H1 (cell line): Measurements from ENCODE around the gene PPP1R14B. TPM values are rescaled to one million over a fixed set of nuclear protein-coding genes. Genes with fewer than 3 reads are reported as not detected.

ENCODE experiments used
- CTBP2 ChIP-seq: IDR thresholded peaks from 2 replicates; pipeline ENCODE4 v1.7.0; 2011; ENCODE audit warnings: borderline replicate concordance, mild to moderate bottlenecking, moderate library complexity, mixed read lengths, low read length; ENCODE audit not compliant: insufficient read depth, insufficient read length
- FOSL1 ChIP-seq: IDR thresholded peaks from 2 replicates; pipeline ENCODE4 v1.6.1; 2011; ENCODE audit warnings: mild to moderate bottlenecking, low read depth, low read length, moderate library complexity; ENCODE audit not compliant: insufficient read depth
- KDM4A ChIP-seq: IDR thresholded peaks from one replicate; pipeline ENCODE4 v1.7.1; 2012; ENCODE audit warnings: low read depth, mild to moderate bottlenecking, moderate library complexity, low read length, inconsistent platforms; ENCODE audit not compliant: severe bottlenecking
- RNF2 ChIP-seq: fragments of 200-900, 300-1000 bp; sonication (generic); IDR thresholded peaks from 2 replicates; pipeline ENCODE4 v1.7.1; 2016; ENCODE audit warnings: borderline replicate concordance, low read depth, mild to moderate bottlenecking, antibody characterized with exemption, low read length; ENCODE audit not compliant: poor library complexity, severe bottlenecking; ENCODE audit errors: missing control alignments
- SAP30 ChIP-seq: fragments of 300-600 bp; sonication (generic); IDR thresholded peaks from 2 replicates; pipeline ENCODE4 v1.7.1; 2012; ENCODE audit warnings: low read length, moderate library complexity, mild to moderate bottlenecking, inconsistent platforms; ENCODE audit not compliant: insufficient read depth, insufficient replicate concordance
- SP2 ChIP-seq: IDR thresholded peaks from 2 replicates; pipeline ENCODE4 v1.6.1; 2012; ENCODE audit warnings: mild to moderate bottlenecking, low read length, inconsistent platforms
- SP4 ChIP-seq: IDR thresholded peaks from 2 replicates; pipeline ENCODE4 v1.6.1; 2012; ENCODE audit warnings: low read length, inconsistent platforms
- polyA plus RNA-seq, 7 experiments: library from polyadenylated mRNA; depleted of rRNA in 3 of 7; stranded (reverse) in 5 of 7; unstranded in 2 of 7; fragments of >200 nt in 5 of 7; fragments of 200-250 nt in 2 of 7; gene quantifications; 1 replicate in 5 of 7; 2 replicates in 1 of 7; 4 replicates in 1 of 7; pipeline versions ENCODE4 v1.2.1 to v1.2.3, GENCODE V29; 2011 to 2013; ENCODE audit warnings: missing spikeins in 2 of 7, mixed read lengths in 2 of 7
- total RNA-seq: library from RNA; stranded (reverse); fragmentation: NEBNext Ultra II Directional; extraction: Animal tissue kit (Norgen Biotek cat#: 25700); gene quantifications from 2 replicates; pipeline ENCODE4 v1.2.1, GENCODE V29; 2021
- TF ChIP-seq, protein P1 (sequence below): fragments of 300-600 bp; sonication (generic); IDR thresholded peaks from 2 replicates; pipeline ENCODE4 v1.7.1; 2012; ENCODE audit warnings: low read length, moderate library complexity, mild to moderate bottlenecking, inconsistent platforms; ENCODE audit not compliant: insufficient replicate concordance

Gene PPP1R14B
- total and polyA plus RNA-seq, 2 of the 8 experiments (the other 6 are each of a cell fraction or from before 2014, with no cell fraction given) = 265 to 419 TPM

DNA sequence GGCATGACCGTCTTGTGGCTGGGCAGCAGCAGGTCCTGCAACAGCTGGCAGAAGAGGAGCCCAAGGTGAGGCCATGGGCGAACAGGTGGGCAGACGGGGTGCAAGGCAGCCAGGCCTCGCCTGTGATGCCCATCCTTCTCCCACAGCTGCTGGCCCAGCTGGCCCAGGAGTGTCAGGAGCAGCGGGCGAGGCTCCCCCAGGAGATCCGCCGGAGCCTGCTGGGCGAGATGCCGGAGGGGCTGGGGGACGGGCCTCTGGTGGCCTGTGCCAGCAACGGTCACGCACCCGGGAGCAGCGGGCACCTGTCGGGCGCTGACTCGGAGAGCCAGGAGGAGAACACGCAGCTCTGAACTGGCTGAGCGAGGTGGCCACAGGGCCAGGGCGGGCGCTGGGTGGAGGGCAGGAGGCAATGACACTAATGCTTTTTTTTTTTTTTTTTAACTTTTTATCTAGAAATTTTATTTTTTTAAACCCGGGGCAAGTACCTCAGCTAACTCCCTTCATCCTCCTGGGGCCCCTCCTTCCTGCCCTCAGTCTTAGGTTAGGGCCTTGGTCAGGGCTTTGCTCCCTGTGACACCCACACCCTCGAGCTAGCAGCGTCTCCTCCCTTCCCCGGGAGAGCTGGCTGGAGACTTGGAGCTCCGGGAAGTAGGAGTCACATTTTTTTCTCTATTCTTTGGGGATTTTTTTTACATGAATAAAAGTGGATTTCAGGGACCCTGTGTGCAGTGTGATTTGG lies 20.6 kb upstream of the PPP1R14B start (continued):
- TF ChIP-seq, protein P1, sequence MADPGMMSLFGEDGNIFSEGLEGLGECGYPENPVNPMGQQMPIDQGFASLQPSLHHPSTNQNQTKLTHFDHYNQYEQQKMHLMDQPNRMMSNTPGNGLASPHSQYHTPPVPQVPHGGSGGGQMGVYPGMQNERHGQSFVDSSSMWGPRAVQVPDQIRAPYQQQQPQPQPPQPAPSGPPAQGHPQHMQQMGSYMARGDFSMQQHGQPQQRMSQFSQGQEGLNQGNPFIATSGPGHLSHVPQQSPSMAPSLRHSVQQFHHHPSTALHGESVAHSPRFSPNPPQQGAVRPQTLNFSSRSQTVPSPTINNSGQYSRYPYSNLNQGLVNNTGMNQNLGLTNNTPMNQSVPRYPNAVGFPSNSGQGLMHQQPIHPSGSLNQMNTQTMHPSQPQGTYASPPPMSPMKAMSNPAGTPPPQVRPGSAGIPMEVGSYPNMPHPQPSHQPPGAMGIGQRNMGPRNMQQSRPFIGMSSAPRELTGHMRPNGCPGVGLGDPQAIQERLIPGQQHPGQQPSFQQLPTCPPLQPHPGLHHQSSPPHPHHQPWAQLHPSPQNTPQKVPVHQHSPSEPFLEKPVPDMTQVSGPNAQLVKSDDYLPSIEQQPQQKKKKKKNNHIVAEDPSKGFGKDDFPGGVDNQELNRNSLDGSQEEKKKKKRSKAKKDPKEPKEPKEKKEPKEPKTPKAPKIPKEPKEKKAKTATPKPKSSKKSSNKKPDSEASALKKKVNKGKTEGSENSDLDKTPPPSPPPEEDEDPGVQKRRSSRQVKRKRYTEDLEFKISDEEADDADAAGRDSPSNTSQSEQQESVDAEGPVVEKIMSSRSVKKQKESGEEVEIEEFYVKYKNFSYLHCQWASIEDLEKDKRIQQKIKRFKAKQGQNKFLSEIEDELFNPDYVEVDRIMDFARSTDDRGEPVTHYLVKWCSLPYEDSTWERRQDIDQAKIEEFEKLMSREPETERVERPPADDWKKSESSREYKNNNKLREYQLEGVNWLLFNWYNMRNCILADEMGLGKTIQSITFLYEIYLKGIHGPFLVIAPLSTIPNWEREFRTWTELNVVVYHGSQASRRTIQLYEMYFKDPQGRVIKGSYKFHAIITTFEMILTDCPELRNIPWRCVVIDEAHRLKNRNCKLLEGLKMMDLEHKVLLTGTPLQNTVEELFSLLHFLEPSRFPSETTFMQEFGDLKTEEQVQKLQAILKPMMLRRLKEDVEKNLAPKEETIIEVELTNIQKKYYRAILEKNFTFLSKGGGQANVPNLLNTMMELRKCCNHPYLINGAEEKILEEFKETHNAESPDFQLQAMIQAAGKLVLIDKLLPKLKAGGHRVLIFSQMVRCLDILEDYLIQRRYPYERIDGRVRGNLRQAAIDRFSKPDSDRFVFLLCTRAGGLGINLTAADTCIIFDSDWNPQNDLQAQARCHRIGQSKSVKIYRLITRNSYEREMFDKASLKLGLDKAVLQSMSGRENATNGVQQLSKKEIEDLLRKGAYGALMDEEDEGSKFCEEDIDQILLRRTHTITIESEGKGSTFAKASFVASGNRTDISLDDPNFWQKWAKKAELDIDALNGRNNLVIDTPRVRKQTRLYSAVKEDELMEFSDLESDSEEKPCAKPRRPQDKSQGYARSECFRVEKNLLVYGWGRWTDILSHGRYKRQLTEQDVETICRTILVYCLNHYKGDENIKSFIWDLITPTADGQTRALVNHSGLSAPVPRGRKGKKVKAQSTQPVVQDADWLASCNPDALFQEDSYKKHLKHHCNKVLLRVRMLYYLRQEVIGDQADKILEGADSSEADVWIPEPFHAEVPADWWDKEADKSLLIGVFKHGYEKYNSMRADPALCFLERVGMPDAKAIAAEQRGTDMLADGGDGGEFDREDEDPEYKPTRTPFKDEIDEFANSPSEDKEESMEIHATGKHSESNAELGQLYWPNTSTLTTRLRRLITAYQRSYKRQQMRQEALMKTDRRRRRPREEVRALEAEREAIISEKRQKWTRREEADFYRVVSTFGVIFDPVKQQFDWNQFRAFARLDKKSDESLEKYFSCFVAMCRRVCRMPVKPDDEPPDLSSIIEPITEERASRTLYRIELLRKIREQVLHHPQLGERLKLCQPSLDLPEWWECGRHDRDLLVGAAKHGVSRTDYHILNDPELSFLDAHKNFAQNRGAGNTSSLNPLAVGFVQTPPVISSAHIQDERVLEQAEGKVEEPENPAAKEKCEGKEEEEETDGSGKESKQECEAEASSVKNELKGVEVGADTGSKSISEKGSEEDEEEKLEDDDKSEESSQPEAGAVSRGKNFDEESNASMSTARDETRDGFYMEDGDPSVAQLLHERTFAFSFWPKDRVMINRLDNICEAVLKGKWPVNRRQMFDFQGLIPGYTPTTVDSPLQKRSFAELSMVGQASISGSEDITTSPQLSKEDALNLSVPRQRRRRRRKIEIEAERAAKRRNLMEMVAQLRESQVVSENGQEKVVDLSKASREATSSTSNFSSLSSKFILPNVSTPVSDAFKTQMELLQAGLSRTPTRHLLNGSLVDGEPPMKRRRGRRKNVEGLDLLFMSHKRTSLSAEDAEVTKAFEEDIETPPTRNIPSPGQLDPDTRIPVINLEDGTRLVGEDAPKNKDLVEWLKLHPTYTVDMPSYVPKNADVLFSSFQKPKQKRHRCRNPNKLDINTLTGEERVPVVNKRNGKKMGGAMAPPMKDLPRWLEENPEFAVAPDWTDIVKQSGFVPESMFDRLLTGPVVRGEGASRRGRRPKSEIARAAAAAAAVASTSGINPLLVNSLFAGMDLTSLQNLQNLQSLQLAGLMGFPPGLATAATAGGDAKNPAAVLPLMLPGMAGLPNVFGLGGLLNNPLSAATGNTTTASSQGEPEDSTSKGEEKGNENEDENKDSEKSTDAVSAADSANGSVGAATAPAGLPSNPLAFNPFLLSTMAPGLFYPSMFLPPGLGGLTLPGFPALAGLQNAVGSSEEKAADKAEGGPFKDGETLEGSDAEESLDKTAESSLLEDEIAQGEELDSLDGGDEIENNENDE = no peak
- TF ChIP-seq SP4 = no peak
- TF ChIP-seq KDM4A = no peak
- no peak for TF ChIP-seq FOSL1
- TF ChIP-seq RNF2 = no peak
- TF ChIP-seq CTBP2 = no peak
- no peak for TF ChIP-seq SP2
- TF ChIP-seq SAP30 = no peak
- TF ChIP-seq, all 59 proteins: peak for 0
